ENCODE results near the gene CORO7. TPM values are rescaled to one million over a fixed set of nuclear protein-coding genes. Genes with fewer than 3 reads are reported as not detected.
"Not testable (repeated sequence)": the region's sequence is repeated elsewhere in the genome, so short reads cannot be mapped to it uniquely, and the experiment has no call there.

Gene CORO7
- total RNA-seq, 1 donor from 2014 or later, result 24.8 TPM

DNA sequence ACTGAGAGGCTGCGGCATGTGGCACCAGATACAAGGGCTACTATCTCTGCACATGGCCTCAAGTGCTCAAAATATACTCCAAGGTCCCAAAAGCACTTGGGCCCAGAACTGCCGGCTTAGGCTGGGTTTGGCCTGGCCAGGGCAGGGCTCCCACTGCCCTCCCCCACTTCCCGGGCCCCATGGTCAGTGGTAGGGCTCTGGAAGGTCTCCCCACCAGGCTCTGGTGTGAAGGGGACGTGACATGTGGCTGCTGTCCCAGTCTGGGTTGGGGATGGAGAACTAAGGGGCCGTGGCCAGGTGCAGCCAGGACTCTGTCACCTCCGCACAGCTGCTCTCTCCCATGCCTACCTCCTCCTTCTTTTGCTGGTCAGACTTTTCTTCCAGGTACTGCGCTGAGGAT is 59.6 kb downstream of the CORO7 start:
- DNase-seq (ENCODE audit: low read depth in 2 of 2), result no peak

- no peak for DNase-seq (ENCODE audit: low read depth in 2 of 2)
Observed at GRCh38 chr16:4354512-4355409, 61.6 kb downstream of the CORO7 start.

- no peak for DNase-seq (ENCODE audit: low read depth in 2 of 2)
Observed at GRCh38 chr16:4353675-4354074, 62.7 kb downstream of the CORO7 start.

GRCh38 chr16:4352843-4353242 is 63.6 kb downstream of the CORO7 start:
- no peak for DNase-seq (ENCODE audit: low read depth in 2 of 2)

GRCh38 chr16:4351880-4352279 is 64.5 kb downstream of the CORO7 start:
- DNase-seq (ENCODE audit: low read depth in 2 of 2), result peak in 1 of 2 donors; percentile 40

DNA sequence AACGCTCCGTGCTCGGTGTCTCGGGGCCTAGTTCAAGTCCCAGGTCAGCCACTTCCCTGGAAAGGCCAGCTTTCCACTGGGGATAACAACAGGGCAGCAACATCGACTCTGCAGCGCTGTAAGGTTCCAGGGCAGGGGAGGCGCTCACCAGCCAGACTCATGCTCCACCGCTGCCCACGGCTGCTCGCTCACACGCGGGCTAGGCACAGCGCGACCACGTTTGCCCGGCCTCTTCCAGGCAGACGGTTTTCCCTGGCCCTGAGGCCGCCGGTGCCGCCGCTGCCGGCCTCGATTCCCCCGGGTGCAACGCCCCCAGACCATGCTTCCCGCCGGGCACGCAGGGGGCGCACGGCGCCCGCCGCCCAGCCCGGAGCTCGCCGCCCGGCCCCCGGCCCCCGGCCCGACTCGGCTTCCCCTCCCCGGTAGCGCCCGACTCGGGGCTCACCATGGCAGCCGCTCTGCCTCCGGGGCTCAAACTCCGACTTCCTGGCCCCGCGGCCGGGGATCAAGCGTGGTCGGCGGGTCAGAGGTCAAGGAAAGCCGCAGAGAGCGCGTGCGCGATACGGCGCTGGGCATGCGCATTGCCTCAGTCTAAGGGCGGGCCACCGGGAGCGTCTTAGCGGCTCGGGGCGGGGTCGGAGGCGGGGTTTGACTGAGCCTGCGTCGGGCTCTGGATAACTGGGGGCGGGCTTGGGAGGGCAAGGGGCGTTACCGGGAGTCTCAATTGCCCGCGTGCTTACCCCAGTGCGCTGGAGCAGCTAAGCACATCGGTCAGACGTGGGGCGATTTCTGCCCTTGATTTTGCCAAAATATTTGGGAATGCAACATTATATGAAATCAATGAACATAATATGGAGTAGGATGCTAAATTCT is 65.4 kb downstream of the CORO7 start, which contains the start of gene PAM16:
Gene PAM16 (minus strand): TSS at position 535 of the 873 bp plus-strand sequence. CDS start 87 bp downstream, at position 448.
- DNase-seq (ENCODE audit: low read depth in 2 of 2), result peak; percentile 82 to 94

GRCh38 chr16:4350365-4350786 is 66.0 kb downstream of the CORO7 start:
- DNase-seq (ENCODE audit: low read depth in 2 of 2), result no peak

- DNase-seq (ENCODE audit: low read depth in 2 of 2), result no peak
Observed at GRCh38 chr16:4349332-4349731, 67.1 kb downstream of the CORO7 start.

DNA sequence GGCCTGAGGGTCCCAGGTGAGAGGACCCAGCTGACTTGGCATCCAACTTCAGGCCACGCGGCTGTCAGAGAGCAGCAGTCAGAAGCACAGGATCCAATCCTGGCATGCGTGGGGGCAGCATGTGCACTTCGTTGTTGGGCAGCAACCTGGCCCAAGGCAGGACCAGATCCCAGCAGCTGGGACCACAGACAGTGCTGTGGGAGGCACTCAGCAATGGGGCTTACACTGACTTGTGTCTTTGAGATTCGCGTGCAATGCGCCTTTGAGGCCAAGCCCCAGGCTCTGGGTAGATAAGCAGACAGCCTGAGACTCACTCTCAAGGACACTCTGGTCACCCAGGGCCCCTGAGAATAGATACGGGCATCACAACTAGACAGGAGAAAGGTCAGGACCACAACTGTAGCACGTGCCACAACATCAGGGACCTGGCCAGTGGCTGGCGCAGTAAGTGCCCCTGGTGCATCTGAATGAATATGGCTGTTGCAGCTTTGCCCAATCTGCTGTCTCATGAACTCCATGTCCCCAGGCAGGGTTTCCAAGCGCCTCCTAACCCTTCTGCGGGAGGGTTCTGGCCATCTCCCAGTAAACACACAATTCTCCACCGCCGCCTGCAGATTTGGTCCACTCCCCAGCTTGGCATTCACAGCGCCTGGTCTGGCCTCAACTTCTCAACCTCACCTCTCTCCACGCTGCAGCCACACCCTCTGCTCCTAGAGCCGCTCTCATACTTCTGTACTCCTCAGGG is 68.5 kb downstream of the CORO7 start:
- DNase-seq (ENCODE audit: low read depth in 2 of 2), result no peak

- DNase-seq (ENCODE audit: low read depth in 2 of 2), result no peak
Observed at GRCh38 chr16:4347010-4347409, 69.4 kb downstream of the CORO7 start.

DNA sequence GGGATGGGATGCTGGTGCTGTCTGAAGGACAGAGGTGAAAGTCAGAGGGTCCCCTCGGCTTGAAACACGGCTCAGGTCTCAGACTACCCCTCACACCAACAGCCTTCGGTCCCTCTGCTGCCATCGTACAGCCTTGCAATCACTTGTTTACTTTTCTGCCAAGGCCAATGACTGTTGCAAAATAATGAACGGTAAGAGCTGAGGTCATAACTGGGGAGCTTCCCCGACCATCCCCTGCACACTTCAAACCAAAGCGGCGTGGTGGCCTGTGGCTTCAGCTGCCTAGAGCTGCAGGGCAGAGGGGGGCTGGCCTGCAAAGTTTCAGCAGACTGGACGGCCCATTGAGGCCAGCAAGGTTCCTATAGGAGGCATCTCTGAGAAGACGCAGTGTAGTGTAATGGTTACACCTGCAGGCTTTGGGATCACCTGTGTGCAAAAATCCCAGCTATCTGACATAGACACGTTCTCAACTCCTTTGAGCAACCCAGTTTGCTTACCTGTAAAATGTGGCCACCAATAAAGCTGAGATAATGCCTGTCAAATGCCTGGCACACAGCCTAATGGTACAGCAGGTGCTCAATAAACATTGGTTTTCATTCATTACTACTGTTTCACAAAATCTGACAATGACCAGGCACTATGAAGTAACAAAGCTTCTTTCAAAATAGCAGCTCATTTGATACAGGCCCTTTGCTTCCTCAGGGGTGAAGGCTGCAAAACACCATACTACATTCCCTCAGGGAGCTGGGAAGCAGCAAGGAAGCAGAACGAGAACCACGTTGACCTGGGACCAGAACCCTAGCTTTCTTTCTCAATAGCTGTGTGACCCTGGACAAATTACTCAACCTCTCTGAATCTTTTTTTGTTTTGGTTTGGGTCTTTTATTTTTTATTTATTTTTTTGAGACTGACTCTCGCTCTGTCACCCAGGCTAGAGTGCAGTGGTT is 70.3 kb downstream of the CORO7 start:
- DNase-seq (ENCODE audit: low read depth in 2 of 2), result no peak

DNA sequence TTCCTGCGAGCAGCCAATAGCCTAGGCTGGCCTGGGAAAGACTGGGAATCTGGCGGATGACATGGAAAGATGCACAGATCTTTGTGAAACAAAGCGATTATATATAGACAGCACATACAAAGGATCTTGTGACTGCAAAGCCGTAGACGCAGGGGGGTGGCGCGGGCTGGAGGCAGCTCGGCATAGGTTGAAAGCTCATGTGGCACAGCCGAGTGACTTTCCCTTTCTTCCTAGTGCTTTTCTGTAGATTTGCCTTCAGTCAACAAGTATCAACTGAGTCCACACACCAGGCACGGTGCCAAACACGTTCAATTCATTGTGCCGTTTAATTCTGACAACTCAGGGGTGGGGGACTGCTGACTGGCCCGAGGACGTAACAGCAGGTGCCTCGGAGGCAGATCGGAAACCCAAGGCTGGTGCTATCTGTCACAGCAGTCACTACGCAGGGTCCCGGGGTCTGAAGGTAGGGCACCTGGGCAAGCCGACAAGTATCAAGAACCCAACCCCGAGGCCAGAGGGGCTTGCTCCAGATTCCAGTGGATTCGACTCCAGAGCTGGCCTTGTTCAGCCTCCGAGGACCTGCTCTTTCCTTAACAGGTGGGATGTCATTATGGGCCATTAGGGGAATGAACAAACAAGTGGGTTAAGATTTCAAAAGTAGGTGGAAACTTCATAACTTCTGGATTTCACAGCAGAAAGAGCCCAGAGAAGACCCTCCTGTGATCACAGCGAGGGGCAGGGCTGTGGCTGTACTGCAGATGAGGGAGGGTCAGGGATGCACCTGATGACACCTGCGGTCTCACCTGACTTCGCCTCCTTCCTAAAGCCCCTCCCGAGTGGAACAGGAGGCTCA is 71.2 kb downstream of the CORO7 start:
- no peak for DNase-seq (ENCODE audit: low read depth in 2 of 2)

DNA sequence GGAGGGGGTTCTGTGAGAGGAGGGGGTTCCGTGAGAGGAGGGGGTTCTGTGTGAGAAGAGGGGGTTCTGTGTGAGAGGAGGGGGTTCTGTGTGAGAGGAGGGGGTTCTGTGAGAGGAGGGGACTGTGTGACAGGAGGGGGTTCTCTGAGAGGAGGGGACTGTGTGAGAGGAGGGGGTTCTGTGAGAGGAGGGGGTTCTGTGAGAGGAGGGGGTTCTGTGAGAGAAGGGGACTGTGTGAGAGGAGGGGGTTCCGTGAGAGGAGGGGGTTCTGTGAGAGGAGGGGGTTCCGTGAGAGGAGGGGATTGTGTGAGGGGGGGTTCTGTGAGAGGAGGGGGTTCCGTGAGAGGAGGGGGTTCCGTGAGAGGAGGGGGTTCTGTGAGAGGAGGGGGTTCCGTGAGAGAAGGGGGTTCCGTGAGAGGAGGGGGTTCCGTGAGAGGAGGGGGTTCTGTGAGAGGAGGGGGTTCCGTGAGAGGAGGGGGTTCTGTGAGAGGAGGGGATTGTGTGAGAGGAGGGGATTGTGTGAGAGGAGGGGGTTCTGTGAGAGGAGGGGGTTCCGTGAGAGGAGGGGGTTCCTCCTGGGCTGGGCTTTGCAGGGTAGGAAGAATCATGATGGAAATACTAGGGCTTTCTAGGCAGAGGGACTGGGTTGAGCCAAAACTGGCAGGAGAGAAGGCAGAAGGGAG is 72.0 kb downstream of the CORO7 start:
- not testable (repeated sequence) for DNase-seq (ENCODE audit: low read depth in 2 of 2)

- DNase-seq (ENCODE audit: low read depth in 2 of 2), result no peak
Observed at GRCh38 chr16:4342866-4343744, 73.3 kb downstream of the CORO7 start.

- no peak for DNase-seq (ENCODE audit: low read depth in 2 of 2)
Observed at GRCh38 chr16:4341250-4341649, 75.1 kb downstream of the CORO7 start.

DNA sequence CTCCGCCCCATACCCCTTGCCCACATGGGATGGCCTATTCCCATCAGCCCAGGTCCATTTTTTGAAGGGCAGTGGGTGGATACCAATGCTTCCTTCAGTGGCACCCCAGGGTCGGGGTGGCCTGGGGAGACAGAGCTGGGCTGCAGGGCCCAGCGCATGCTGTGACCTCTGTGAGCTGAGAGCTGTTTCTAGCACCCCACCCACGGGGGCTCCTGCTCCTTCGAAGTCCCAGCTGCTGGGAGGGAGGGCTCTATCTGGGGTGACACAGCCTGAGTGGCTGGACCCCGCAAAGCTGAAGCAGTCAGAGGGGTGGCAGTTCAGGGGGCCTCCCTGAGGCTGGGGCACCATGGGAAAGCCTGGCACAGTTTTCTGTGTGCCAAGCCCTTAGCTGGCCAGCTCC is 76.0 kb downstream of the CORO7 start:
- DNase-seq (ENCODE audit: low read depth in 2 of 2), result no peak

GRCh38 chr16:4339909-4340308 is 76.5 kb downstream of the CORO7 start:
- DNase-seq (ENCODE audit: low read depth in 2 of 2), result peak in 1 of 2 donors; percentile 62

- no peak for DNase-seq (ENCODE audit: low read depth in 2 of 2)
Observed at GRCh38 chr16:4339455-4339854, 76.9 kb downstream of the CORO7 start.

Measured in dermis microvascular lymphatic vessel endothelial cell (primary cell).